GM12874 (cell line): ENCODE measurements around the gene SSUH2.

Experiments used
- CTCF ChIP-seq: IDR thresholded peaks from 2 replicates; pipeline ENCODE4 v1.5.1; 2011; ENCODE audit warnings: low read depth, mild to moderate bottlenecking, control low read depth, low read length, moderate library complexity; ENCODE audit not compliant: insufficient read depth

Gene SSUH2

GRCh38 chr3:8627201-8627940 is 17.2 kb downstream of the SSUH2 start:
- TF ChIP-seq CTCF, result no peak

- no peak for TF ChIP-seq CTCF
These were observed 18.6 kb downstream of the SSUH2 start for GRCh38 chr3:8625991-8626390.

- TF ChIP-seq CTCF, result no peak
These were observed 20.0 kb downstream of the SSUH2 start for GRCh38 chr3:8624612-8625011.

- TF ChIP-seq CTCF, result no peak
These were observed 20.9 kb downstream of the SSUH2 start for GRCh38 chr3:8623741-8624140.

GRCh38 chr3:8622873-8623691 is 21.5 kb downstream of the SSUH2 start:
- peak; percentile 92 for TF ChIP-seq CTCF

- no peak for TF ChIP-seq CTCF
These were observed 22.7 kb downstream of the SSUH2 start for GRCh38 chr3:8621872-8622271.

GRCh38 chr3:8621141-8621540 is 23.5 kb downstream of the SSUH2 start:
- no peak for TF ChIP-seq CTCF
